LNCAP (cell line): ENCODE results near the gene HOXA3.

Experiments
- CTCF ChIP-seq: fragments of 450-650 bp; IDR thresholded peaks from 2 replicates; pipeline ENCODE4 v1.5.1; 2017; ENCODE audit warnings: mild to moderate bottlenecking

HOXA3 gene

GRCh38 chr7:27116962-27117886 lies 35.2 kb downstream of the HOXA3 start:
- no peak for TF ChIP-seq CTCF

DNA sequence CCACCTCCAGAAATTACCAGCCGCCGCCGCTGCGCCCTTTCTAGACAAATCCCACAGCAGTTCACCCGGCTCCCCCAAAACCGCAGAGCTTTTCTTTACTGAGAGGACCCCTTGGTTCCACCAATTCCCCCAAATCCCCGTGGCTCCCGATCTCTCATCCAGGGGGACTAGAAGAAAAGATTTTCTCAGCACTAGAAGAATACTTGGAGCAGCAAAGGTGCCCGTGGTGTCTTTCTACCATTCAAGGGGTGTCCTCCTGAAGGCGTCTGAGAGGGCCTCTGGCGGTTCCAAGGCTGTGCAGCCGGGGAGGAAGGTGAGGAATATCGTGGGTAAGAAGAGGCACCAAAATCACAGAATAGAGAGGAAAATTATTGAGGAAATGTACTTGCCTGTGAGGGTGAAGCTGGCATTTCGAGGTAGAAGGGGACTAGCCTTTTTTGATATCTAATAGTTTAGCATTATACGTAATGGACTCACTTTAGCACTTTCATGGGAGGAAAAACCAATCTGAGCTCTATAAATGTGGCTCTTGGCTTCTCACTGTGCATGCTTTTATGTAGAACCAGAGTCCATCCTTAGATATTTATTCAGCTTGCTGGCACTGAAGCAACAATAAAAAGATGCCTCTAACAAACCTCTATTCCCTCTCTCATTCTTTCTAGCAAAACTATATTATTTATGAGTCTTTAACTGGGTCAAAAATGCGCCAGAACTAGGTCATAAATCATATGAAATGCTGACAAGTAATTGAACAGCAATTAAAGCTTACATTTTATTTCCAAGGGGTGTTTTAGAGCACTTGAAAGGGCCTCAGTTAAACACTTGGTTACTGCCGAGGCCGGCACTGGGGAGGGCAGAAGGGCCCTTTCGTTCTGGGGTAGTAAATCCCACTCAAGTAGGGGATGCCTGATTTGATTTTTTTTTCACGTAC lies 36.1 kb downstream of the HOXA3 start:
- TF ChIP-seq CTCF = no peak

- TF ChIP-seq CTCF = no peak
Observed at GRCh38 chr7:27115221-27116026, 37.0 kb downstream of the HOXA3 start.

DNA sequence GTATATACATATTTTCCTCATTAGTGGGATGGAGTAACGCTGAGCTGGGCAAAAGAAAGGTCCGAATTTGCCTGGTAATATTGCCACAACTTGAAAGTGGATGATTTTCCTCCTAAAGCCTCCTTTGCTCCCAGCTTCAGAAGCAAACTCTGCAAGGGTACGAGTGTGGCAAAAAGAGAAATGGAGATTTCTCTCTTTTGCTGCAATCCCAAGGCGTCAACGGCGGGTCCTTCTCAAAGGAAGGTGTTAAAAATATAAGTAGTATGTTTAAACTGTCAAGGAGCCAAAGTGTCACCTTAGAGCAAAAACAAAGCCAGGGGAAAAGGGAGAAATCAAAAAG lies 37.5 kb downstream of the HOXA3 start:
- no peak for TF ChIP-seq CTCF

GRCh38 chr7:27113991-27114769 lies 38.2 kb downstream of the HOXA3 start:
- no peak for TF ChIP-seq CTCF

GRCh38 chr7:27112955-27113949 lies 39.1 kb downstream of the HOXA3 start:
- TF ChIP-seq CTCF = no peak
